Sigmoid colon (tissue), 4 donors: Measurements from ENCODE around the gene ESD.

Experiments used
- EP300 ChIP-seq, 4 donors: sonication (generic); formaldehyde crosslinking; IDR thresholded peaks; one replicate each; pipeline ENCODE4 v1.6.1; 2017; ENCODE audit warnings: antibody characterized with exemption in 4 of 4
- POLR2A ChIP-seq, 2 donors: fragments of 450-650 bp; IDR thresholded peaks; one replicate each; pipeline ENCODE4 v1.6.1; 2016; ENCODE audit warnings: antibody characterized with exemption in 2 of 2, mild to moderate bottlenecking in 2 of 2, moderate library complexity in 2 of 2
- POLR2AphosphoS5 ChIP-seq, 4 donors: sonication (generic); formaldehyde crosslinking; IDR thresholded peaks; one replicate each; pipeline ENCODE4 v1.6.1; 2017; ENCODE audit warnings: antibody characterized with exemption in 4 of 4
- TF ChIP-seq, protein P1 (sequence below), 4 experiments: fragments of 450-650 bp in 3 of 4; fragments of 200-600 bp in 1 of 4; IDR thresholded peaks; one replicate each; pipeline ENCODE4 v1.5.1; 2016 to 2019; ENCODE audit warnings: antibody characterized with exemption in 4 of 4, mild to moderate bottlenecking in 3 of 4, moderate library complexity in 2 of 4

DNA sequence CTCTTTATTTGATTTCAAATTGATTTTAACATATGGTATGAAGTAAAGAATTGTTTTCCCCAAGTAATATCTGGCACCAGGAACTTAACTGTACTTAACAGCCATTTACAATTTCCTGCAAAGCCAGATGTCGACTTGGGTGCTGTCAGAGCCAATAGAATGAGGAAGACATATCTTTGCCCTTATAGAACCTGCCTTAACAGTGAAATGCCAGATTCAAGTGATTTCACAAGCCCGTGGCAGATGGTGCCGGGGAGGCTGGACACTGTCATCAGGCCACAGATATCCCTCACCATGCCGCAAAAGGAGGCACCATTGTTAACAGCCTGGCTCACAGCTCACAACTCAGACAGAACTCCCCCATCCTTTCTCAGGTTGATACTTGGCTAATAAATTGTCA lies 48.7 kb downstream of the ESD start:
- TF ChIP-seq, protein P1, sequence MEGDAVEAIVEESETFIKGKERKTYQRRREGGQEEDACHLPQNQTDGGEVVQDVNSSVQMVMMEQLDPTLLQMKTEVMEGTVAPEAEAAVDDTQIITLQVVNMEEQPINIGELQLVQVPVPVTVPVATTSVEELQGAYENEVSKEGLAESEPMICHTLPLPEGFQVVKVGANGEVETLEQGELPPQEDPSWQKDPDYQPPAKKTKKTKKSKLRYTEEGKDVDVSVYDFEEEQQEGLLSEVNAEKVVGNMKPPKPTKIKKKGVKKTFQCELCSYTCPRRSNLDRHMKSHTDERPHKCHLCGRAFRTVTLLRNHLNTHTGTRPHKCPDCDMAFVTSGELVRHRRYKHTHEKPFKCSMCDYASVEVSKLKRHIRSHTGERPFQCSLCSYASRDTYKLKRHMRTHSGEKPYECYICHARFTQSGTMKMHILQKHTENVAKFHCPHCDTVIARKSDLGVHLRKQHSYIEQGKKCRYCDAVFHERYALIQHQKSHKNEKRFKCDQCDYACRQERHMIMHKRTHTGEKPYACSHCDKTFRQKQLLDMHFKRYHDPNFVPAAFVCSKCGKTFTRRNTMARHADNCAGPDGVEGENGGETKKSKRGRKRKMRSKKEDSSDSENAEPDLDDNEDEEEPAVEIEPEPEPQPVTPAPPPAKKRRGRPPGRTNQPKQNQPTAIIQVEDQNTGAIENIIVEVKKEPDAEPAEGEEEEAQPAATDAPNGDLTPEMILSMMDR (IDR thresholded peaks at IDR 0.05), result no peak
- TF ChIP-seq EP300 (IDR thresholded peaks at IDR 0.05) (no peak), POLR2AphosphoS5 (IDR thresholded peaks at IDR 0.05) (no peak), POLR2A (IDR thresholded peaks at IDR 0.05) (no peak)
